ENCODE measurements around the gene NPC1L1.

NPC1L1 gene

GRCh38 chr7:44521347-44522095, 19.6 kb downstream of the NPC1L1 start:
- DNase-seq (ENCODE audit: low spot score) = no peak
- TF ChIP-seq CTCF (IDR thresholded peaks at IDR 0.05; ENCODE audit: extremely low read depth, missing control alignments) = no peak

GRCh38 chr7:44520574-44520973, 20.6 kb downstream of the NPC1L1 start:
- no peak for DNase-seq (ENCODE audit: low spot score)
- no peak for TF ChIP-seq CTCF (IDR thresholded peaks at IDR 0.05; ENCODE audit: extremely low read depth, missing control alignments)

GRCh38 chr7:44519546-44519945, 21.6 kb downstream of the NPC1L1 start:
- no peak for DNase-seq (ENCODE audit: low spot score)
- TF ChIP-seq CTCF (IDR thresholded peaks at IDR 0.05; ENCODE audit: extremely low read depth, missing control alignments) = no peak

- TF ChIP-seq CTCF (IDR thresholded peaks at IDR 0.05; ENCODE audit: extremely low read depth, missing control alignments) = no peak
- DNase-seq (ENCODE audit: low spot score) = no peak
These were observed 22.4 kb downstream of the NPC1L1 start for GRCh38 chr7:44518761-44519160.

GRCh38 chr7:44517175-44517574, 24.0 kb downstream of the NPC1L1 start:
- no peak for DNase-seq (ENCODE audit: low spot score)
- TF ChIP-seq CTCF (IDR thresholded peaks at IDR 0.05; ENCODE audit: extremely low read depth, missing control alignments) = no peak

- no peak for TF ChIP-seq CTCF (IDR thresholded peaks at IDR 0.05; ENCODE audit: extremely low read depth, missing control alignments)
- DNase-seq (ENCODE audit: low spot score) = no peak
These were observed 25.4 kb downstream of the NPC1L1 start for GRCh38 chr7:44515590-44516268.

GRCh38 chr7:44512736-44513135, 28.4 kb downstream of the NPC1L1 start:
- TF ChIP-seq CTCF (IDR thresholded peaks at IDR 0.05; ENCODE audit: extremely low read depth, missing control alignments) = no peak
- DNase-seq (ENCODE audit: low spot score) = no peak

Measured in GM20000 (cell line).